ENCODE measurements around the gene LGALS3BP.
A peak's percentile ranks its signal among the peaks of the same experiment; 100 is the strongest.

LGALS3BP gene

DNA sequence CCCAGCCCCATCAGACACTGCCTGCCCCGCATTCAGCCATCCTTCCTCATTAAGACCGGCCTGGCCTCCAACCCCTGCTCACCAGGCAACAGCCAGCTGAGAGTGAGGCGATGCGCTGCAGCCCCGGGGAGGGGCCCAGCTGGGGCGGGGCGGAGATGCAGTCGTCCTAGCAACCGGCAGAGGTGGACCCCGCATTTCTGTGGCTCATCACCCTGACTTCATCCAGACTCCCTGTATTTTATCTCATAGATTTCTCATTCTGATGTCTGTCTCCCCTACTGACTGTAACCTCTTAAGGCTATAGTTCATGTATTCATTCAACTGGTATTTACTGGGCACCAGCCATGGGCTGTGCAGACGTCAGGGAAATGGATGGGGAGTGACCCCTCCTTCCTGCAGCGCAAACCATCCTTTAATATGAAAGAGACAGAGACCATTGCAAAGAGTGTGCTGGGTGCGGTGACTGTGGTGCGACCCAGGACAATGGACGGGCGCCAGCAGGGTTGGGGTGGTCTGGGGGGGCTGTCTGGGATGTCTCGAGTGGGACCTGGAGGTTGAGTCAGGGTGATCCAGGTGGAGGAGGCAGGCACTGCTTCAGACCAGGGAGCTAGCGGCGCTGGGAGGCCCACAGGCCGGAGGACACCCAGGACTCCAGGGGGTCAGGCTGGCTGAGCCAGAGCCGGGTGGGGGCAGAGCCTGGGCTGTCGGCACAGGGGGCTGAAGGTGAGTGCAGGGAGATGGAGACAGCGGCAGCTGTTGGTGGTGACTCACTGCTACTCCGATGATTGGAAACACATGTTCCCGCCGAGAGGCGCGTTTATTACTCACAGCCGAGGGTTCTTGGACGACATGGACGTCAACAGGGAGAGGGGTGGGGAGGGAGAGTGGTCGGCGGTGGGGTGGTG is 44.1 kb downstream of the LGALS3BP start:
- TF ChIP-seq, protein P1, sequence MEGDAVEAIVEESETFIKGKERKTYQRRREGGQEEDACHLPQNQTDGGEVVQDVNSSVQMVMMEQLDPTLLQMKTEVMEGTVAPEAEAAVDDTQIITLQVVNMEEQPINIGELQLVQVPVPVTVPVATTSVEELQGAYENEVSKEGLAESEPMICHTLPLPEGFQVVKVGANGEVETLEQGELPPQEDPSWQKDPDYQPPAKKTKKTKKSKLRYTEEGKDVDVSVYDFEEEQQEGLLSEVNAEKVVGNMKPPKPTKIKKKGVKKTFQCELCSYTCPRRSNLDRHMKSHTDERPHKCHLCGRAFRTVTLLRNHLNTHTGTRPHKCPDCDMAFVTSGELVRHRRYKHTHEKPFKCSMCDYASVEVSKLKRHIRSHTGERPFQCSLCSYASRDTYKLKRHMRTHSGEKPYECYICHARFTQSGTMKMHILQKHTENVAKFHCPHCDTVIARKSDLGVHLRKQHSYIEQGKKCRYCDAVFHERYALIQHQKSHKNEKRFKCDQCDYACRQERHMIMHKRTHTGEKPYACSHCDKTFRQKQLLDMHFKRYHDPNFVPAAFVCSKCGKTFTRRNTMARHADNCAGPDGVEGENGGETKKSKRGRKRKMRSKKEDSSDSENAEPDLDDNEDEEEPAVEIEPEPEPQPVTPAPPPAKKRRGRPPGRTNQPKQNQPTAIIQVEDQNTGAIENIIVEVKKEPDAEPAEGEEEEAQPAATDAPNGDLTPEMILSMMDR (IDR thresholded peaks at IDR 0.05; ENCODE audit: low read depth, low read length) = no peak
- no peak overlapping the region for H3K4me3 ChIP-seq (ENCODE audit: low read depth, low read length)
- no peaks in the 10 kb centered on the region for H3K27me3 ChIP-seq (ENCODE audit: insufficient read depth, low read depth, severe bottlenecking)
- H3K36me3 ChIP-seq = no peaks in the 10 kb centered on the region
- H3K27ac ChIP-seq = no peak overlapping the region
- no peak for DNase-seq
- H3K9me3 ChIP-seq (ENCODE audit: severe bottlenecking) = no peaks in the 10 kb centered on the region

DNA sequence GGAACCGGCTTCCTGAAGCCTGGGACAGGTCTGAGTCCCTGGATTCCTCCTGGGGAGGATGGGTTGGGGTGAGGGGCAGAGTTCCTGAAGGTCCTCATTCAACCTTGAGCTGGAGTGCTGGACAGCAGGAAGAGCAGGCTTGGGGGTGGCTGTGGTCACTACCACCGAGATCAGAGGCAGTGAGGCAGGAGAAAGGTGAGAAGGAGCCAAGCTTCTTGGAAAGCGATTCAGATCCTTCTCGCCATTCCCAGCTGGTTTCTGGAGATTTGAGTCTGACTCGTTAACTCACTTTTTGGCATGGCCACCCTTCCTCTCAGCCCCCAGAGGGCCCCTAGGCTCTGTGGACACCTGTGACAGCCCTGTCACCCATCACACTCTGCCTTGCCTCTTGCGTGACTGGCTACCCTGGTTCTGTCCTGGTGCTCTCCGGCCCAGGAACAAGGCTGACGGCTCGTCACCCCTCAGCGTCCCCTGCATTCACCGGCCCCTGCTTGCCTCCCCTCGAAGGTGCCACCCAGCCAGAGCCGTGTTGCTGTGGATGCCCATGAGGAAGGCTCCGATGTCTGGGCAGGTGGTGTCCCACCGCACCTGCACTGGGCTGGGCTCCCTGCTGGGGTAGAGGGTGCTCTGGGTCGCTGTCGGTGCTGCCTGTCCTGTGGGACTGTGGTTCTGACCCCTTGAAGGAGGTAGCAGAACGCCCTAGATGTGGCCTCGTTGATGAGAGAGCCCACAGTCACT is 44.9 kb downstream of the LGALS3BP start:
- Histone ChIP-seq H3K9me3 (ENCODE audit: severe bottlenecking) (no peaks in the 10 kb centered on the region), H3K4me3 (ENCODE audit: low read depth, low read length) (no peak overlapping the region), H3K27ac (peak overlapping the region; percentile 65), H3K27me3 (ENCODE audit: insufficient read depth, low read depth, severe bottlenecking) (no peaks in the 10 kb centered on the region), H3K36me3 (no peaks in the 10 kb centered on the region)
- DNase-seq = no peak
- TF ChIP-seq, protein P1 (IDR thresholded peaks at IDR 0.05; ENCODE audit: low read depth, low read length) = no peak

GRCh38 chr17:78933959-78934568 is 45.7 kb downstream of the LGALS3BP start:
- no peak overlapping the region for H3K4me3 ChIP-seq (ENCODE audit: low read depth, low read length)

GRCh38 chr17:78933025-78933958 is 46.4 kb downstream of the LGALS3BP start:
- TF ChIP-seq, protein P1 (IDR thresholded peaks at IDR 0.05; ENCODE audit: low read depth, low read length) = no peak
- Histone ChIP-seq H3K27ac (peak overlapping the region; percentile 65), H3K36me3 (no peaks in the 10 kb centered on the region), H3K4me3 (ENCODE audit: low read depth, low read length) (no peak overlapping the region), H3K9me3 (ENCODE audit: severe bottlenecking) (no peaks in the 10 kb centered on the region), H3K27me3 (ENCODE audit: insufficient read depth, low read depth, severe bottlenecking) (no peaks in the 10 kb centered on the region)
- peak; percentile 65 for DNase-seq

More at GRCh38 chr17:78933959-78934568, 45.7 kb downstream of the LGALS3BP start:
- peak; percentile 96 for DNase-seq
- no peaks in the 10 kb centered on the region for H3K9me3 ChIP-seq (ENCODE audit: severe bottlenecking)
- TF ChIP-seq, protein P1 (IDR thresholded peaks at IDR 0.05; ENCODE audit: low read depth, low read length) = no peak
- peak overlapping the region; percentile 65 for H3K27ac ChIP-seq
- H3K27me3 ChIP-seq (ENCODE audit: insufficient read depth, low read depth, severe bottlenecking) = no peaks in the 10 kb centered on the region
- no peaks in the 10 kb centered on the region for H3K36me3 ChIP-seq
